ENCODE measurements around the gene ARRDC2. TPM values are rescaled to one million over a fixed set of nuclear protein-coding genes. Genes with fewer than 3 reads are reported as not detected.
A peak's percentile ranks its signal among the peaks of the same experiment; 100 is the strongest.

The ARRDC2 gene
- total RNA-seq, 1 donor, result 8.0 TPM

GRCh38 chr19:17988161-17988560, 19.8 kb upstream of the ARRDC2 start:
- H3K4me3 ChIP-seq (ENCODE audit: low read depth, low read length), result no peak overlapping the region
- no peak for TF ChIP-seq CTCF (IDR thresholded peaks at IDR 0.05; ENCODE audit: insufficient read depth, low read length)

GRCh38 chr19:17989425-17990094, 18.4 kb upstream of the ARRDC2 start:
- TF ChIP-seq CTCF (IDR thresholded peaks at IDR 0.05; ENCODE audit: insufficient read depth, low read length), result no peak
- DNase-seq (ENCODE audit: low read depth), result no peak
- H3K4me3 ChIP-seq (ENCODE audit: low read depth, low read length), result no peak overlapping the region

More at GRCh38 chr19:17988161-17988560, 19.8 kb upstream of the ARRDC2 start:
- no peak for DNase-seq (ENCODE audit: low read depth)

- DNase-seq (ENCODE audit: low read depth), result no peak
- H3K4me3 ChIP-seq (ENCODE audit: low read depth, low read length), result no peak overlapping the region
Observed at GRCh38 chr19:17993076-17993813, 14.7 kb upstream of the ARRDC2 start.

GRCh38 chr19:17996826-17997316, 11.1 kb upstream of the ARRDC2 start:
- TF ChIP-seq CTCF (IDR thresholded peaks at IDR 0.05; ENCODE audit: insufficient read depth, low read length), result peak; percentile 97
- DNase-seq (ENCODE audit: low read depth), result peak; percentile 74
- H3K4me3 ChIP-seq (ENCODE audit: low read depth, low read length), result no peak overlapping the region

More at GRCh38 chr19:17993076-17993813, 14.7 kb upstream of the ARRDC2 start:
- no peak for TF ChIP-seq CTCF (IDR thresholded peaks at IDR 0.05; ENCODE audit: insufficient read depth, low read length)

- H3K4me3 ChIP-seq (ENCODE audit: low read depth, low read length), result no peak overlapping the region
- DNase-seq (ENCODE audit: low read depth), result peak; percentile 44
- peak; percentile 22 for TF ChIP-seq CTCF (IDR thresholded peaks at IDR 0.05; ENCODE audit: insufficient read depth, low read length)
Observed at GRCh38 chr19:17997969-17998826, 9.8 kb upstream of the ARRDC2 start.

- no peak for DNase-seq (ENCODE audit: low read depth)
- no peak overlapping the region for H3K4me3 ChIP-seq (ENCODE audit: low read depth, low read length)
- no peak for TF ChIP-seq CTCF (IDR thresholded peaks at IDR 0.05; ENCODE audit: insufficient read depth, low read length)
Observed at GRCh38 chr19:17998827-17999150, 9.2 kb upstream of the ARRDC2 start.

All from fibroblast of the aortic adventitia (primary cell).